ENCODE results near the gene PRTN3. TPM values are rescaled to one million over a fixed set of nuclear protein-coding genes. Genes with fewer than 3 reads are reported as not detected.

The PRTN3 gene
- total and polyA plus RNA-seq, 7 experiments from 2014 or later: 2.7 TPM; not detected in 6

DNA sequence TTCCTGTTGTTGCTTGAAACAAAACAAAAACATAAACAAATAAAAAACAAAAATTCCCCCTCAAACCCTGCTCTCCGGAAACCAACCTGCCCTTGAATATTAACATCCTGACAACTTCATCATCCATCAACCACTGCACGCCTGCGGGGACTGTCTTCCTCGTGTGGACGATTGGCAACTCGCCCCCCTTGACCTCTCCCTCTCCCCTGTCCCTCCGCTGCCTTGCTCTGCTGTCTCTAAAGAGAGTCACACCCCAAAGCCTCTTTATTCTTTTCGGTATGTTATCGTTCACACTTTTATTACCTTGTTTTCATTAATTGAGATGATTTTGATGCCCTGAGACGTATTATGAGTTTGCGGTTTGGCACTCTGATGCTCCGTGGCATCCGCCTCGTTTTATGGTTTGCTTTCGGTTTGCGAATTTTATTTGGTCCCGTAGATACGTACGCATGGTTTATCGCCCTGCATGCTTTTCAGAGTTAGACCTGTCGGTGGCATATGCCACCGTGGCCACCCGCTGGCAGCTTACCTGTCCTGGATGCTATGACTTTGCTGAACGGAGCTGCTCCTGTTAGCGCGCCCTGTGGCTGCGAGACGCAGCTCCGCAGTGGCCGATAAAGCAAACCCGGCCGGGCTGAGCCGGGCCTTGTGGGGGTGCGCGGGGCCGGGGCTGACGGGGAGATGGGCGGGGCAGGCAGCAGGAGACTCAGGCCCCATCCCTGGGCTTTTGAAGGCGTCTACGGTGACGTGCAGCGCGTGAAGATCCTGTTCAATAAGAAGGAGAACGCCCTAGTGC lies 33.0 kb upstream of the PRTN3 start:
- Mint-ChIP-seq H3K27ac (peak overlapping the region in 5 of 9 donors; percentile 43 to 72 (median 52)), H3K27me3 (no peaks in the 10 kb centered on the region), H3K9me3 (peaks cover 0 to 4% (median 0%) of the 10 kb centered on the region in 11 donors), H3K36me3 (peaks cover 0 to 24% (median 16%) of the 10 kb centered on the region in 5 donors), H3K4me1 (peaks cover 5 to 19% (median 14%) of the 10 kb centered on the region in 7 donors), H3K4me3 (peak overlapping the region in 1 of 10 donors; percentile 13)
- H3K9me3 ChIP-seq (ENCODE audit: control insufficient read depth in 2 of 3, low read length in 3 of 3): no peaks in the 10 kb centered on the region
- ChIA-PET CTCF (no interaction called here), POLR2A (no interaction called here)
- H3K27ac ChIP-seq (ENCODE audit: low read depth, low read length): no peak overlapping the region
- peaks cover under 1 to 6% of the 10 kb centered on the region in 2 donors for H3K4me1 ChIP-seq (ENCODE audit: control insufficient read depth in 2 of 2, insufficient read depth in 2 of 2, low read length in 2 of 2)
- intact Hi-C loops (cut with micrococcal nuclease): no loop called here
- H3K36me3 ChIP-seq (ENCODE audit: control insufficient read depth in 2 of 3, insufficient read depth in 3 of 3, low read length in 3 of 3): peaks cover 25 to 92% (median 29%) of the 10 kb centered on the region in 3 experiments
- no peak overlapping the region for H3K4me3 ChIP-seq (ENCODE audit: low read length)
- H3K27me3 ChIP-seq (ENCODE audit: control insufficient read depth in 2 of 2, insufficient read depth in 2 of 2, low read length in 2 of 2): no peaks in the 10 kb centered on the region
- no peak for ATAC-seq
- no peak for DNase-seq

DNA sequence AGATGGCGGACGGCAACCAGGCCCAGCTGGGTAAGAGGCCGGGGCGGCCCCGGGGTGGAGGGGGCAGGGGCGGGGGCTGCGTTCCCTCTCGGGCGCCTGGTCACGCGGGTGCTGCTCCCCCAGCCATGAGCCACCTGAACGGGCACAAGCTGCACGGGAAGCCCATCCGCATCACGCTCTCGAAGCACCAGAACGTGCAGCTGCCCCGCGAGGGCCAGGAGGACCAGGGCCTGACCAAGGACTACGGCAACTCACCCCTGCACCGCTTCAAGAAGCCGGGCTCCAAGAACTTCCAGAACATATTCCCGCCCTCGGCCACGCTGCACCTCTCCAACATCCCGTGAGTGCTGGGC lies 32.4 kb upstream of the PRTN3 start:
- H3K27ac ChIP-seq (ENCODE audit: low read depth, low read length): no peak overlapping the region
- H3K27ac Mint-ChIP-seq: no peak overlapping the region
- no peaks in the 10 kb centered on the region for H3K9me3 ChIP-seq (ENCODE audit: control insufficient read depth in 2 of 3, low read length in 3 of 3)
- H3K9me3 Mint-ChIP-seq: peaks cover 0 to 4% (median 0%) of the 10 kb centered on the region in 11 donors
- CTCF ChIA-PET: no interaction called here
- peaks cover 0 to 2% of the 10 kb centered on the region in 2 donors for H3K4me1 ChIP-seq (ENCODE audit: control insufficient read depth in 2 of 2, insufficient read depth in 2 of 2, low read length in 2 of 2)
- intact Hi-C loops (cut with micrococcal nuclease): no loop called here
- H3K4me1 Mint-ChIP-seq: peaks cover 5 to 15% (median 11%) of the 10 kb centered on the region in 7 donors
- peaks cover 25 to 86% (median 29%) of the 10 kb centered on the region in 3 experiments for H3K36me3 ChIP-seq (ENCODE audit: control insufficient read depth in 2 of 3, insufficient read depth in 3 of 3, low read length in 3 of 3)
- no peaks in the 10 kb centered on the region for H3K27me3 Mint-ChIP-seq
- H3K36me3 Mint-ChIP-seq: peaks cover 0 to 24% (median 16%) of the 10 kb centered on the region in 5 donors
- no peak overlapping the region for H3K4me3 ChIP-seq (ENCODE audit: low read length)
- no peak overlapping the region for H3K4me3 Mint-ChIP-seq
- H3K27me3 ChIP-seq (ENCODE audit: control insufficient read depth in 2 of 2, insufficient read depth in 2 of 2, low read length in 2 of 2): no peaks in the 10 kb centered on the region
- POLR2A ChIA-PET: no interaction called here
- DNase-seq (no peak), ATAC-seq (no peak)

DNA sequence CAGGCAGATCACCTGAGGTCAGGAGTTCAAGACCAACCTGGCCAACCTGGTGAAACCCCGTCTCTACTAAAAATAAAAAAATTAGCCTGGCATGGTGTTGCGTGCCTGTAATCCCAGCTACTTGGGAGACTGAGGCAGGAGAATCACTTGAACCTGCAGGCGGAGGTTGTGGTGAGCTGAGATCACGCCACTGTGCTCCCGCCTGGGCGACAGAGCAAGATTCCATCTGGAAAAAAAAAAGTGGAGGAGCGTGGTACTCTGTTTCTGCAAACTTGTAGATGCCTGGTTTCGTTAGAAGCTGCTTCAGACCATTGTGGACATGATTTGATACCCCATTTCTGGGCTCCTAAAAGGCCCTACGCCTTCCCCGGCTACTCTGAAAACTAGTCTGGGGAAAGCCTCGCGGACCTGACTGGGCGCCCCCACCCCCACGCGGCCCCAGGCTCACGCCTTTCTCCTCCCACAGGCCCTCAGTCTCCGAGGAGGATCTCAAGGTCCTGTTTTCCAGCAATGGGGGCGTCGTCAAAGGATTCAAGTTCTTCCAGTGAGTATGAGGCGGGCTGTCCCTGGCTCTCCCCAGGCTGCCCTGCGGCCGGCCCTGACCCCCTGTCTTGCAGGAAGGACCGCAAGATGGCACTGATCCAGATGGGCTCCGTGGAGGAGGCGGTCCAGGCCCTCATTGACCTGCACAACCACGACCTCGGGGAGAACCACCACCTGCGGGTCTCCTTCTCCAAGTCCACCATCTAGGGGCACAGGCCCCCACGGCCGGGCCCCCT lies 30.5 kb upstream of the PRTN3 start:
- peaks cover 5 to 9% (median 9%) of the 10 kb centered on the region in 7 donors for H3K4me1 Mint-ChIP-seq
- H3K9me3 ChIP-seq (ENCODE audit: control insufficient read depth in 2 of 3, low read length in 3 of 3): no peaks in the 10 kb centered on the region
- H3K9me3 Mint-ChIP-seq: peaks cover 0 to 4% (median 0%) of the 10 kb centered on the region in 11 donors
- DNase-seq (no peak), ATAC-seq (no peak)
- no peak overlapping the region for H3K27ac Mint-ChIP-seq
- intact Hi-C loops (cut with micrococcal nuclease): no loop called here
- H3K4me3 ChIP-seq (ENCODE audit: low read length): no peak overlapping the region
- peaks cover 17 to 78% (median 22%) of the 10 kb centered on the region in 3 experiments for H3K36me3 ChIP-seq (ENCODE audit: control insufficient read depth in 2 of 3, insufficient read depth in 3 of 3, low read length in 3 of 3)
- CTCF ChIA-PET: no interaction called here
- POLR2A ChIA-PET: no interaction called here
- H3K27me3 Mint-ChIP-seq: no peaks in the 10 kb centered on the region
- no peaks in the 10 kb centered on the region for H3K4me1 ChIP-seq (ENCODE audit: control insufficient read depth in 2 of 2, insufficient read depth in 2 of 2, low read length in 2 of 2)
- H3K36me3 Mint-ChIP-seq: peaks cover 0 to 24% (median 20%) of the 10 kb centered on the region in 5 donors
- no peak overlapping the region for H3K27ac ChIP-seq (ENCODE audit: low read depth, low read length)
- H3K27me3 ChIP-seq (ENCODE audit: control insufficient read depth in 2 of 2, insufficient read depth in 2 of 2, low read length in 2 of 2): no peaks in the 10 kb centered on the region
- H3K4me3 Mint-ChIP-seq: no peak overlapping the region

DNA sequence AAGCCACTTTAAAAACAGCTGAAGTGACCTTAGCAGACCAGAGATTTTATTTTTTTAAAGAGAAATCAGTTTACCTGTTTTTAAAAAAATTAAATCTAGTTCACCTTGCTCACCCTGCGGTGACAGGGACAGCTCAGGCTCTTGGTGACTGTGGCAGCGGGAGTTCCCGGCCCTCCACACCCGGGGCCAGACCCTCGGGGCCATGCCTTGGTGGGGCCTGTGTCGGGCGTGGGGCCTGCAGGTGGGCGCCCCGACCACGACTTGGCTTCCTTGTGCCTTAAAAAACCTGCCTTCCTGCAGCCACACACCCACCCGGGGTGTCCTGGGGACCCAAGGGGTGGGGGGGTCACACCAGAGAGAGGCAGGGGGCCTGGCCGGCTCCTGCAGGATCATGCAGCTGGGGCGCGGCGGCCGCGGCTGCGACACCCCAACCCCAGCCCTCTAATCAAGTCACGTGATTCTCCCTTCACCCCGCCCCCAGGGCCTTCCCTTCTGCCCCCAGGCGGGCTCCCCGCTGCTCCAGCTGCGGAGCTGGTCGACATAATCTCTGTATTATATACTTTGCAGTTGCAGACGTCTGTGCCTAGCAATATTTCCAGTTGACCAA lies 29.8 kb upstream of the PRTN3 start:
- ChIA-PET POLR2A (no interaction called here), CTCF (no interaction called here)
- Histone ChIP-seq H3K27me3 (ENCODE audit: control insufficient read depth in 2 of 2, insufficient read depth in 2 of 2, low read length in 2 of 2) (no peaks in the 10 kb centered on the region), H3K27ac (ENCODE audit: low read depth, low read length) (no peak overlapping the region), H3K36me3 (ENCODE audit: control insufficient read depth in 2 of 3, insufficient read depth in 3 of 3, low read length in 3 of 3) (peaks cover 17 to 70% (median 22%) of the 10 kb centered on the region in 3 experiments), H3K4me3 (ENCODE audit: low read length) (no peak overlapping the region), H3K4me1 (ENCODE audit: control insufficient read depth in 2 of 2, insufficient read depth in 2 of 2, low read length in 2 of 2) (no peaks in the 10 kb centered on the region), H3K9me3 (ENCODE audit: control insufficient read depth in 2 of 3, low read length in 3 of 3) (no peaks in the 10 kb centered on the region)
- Mint-ChIP-seq H3K4me1 (peaks cover 5 to 9% (median 9%) of the 10 kb centered on the region in 7 donors), H3K36me3 (peaks cover 0 to 29% (median 20%) of the 10 kb centered on the region in 5 donors), H3K27me3 (no peaks in the 10 kb centered on the region), H3K9me3 (peaks cover 0 to 6% (median 0%) of the 10 kb centered on the region in 11 donors), H3K4me3 (no peak overlapping the region), H3K27ac (no peak overlapping the region)
- ATAC-seq: no peak
- intact Hi-C loops (cut with micrococcal nuclease): no loop called here
- DNase-seq: no peak

DNA sequence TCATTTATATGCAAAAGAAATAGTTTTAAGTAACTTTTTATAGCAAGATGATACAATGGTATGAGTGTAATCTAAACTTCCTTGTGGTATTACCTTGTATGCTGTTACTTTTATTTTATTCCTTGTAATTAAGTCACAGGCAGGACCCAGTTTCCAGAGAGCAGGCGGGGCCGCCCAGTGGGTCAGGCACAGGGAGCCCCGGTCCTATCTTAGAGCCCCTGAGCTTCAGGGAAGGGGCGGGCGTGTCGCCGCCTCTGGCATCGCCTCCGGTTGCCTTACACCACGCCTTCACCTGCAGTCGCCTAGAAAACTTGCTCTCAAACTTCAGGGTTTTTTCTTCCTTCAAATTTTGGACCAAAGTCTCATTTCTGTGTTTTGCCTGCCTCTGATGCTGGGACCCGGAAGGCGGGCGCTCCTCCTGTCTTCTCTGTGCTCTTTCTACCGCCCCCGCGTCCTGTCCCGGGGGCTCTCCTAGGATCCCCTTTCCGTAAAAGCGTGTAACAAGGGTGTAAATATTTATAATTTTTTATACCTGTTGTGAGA lies 29.2 kb upstream of the PRTN3 start:
- H3K27me3 ChIP-seq (ENCODE audit: control insufficient read depth in 2 of 2, insufficient read depth in 2 of 2, low read length in 2 of 2): no peaks in the 10 kb centered on the region
- DNase-seq: no peak
- peaks cover 0 to 9% (median 0%) of the 10 kb centered on the region in 11 donors for H3K9me3 Mint-ChIP-seq
- no peak overlapping the region for H3K4me3 Mint-ChIP-seq
- H3K36me3 Mint-ChIP-seq: peaks cover 4 to 35% (median 24%) of the 10 kb centered on the region in 5 donors
- H3K9me3 ChIP-seq (ENCODE audit: control insufficient read depth in 2 of 3, low read length in 3 of 3): no peaks in the 10 kb centered on the region
- H3K36me3 ChIP-seq (ENCODE audit: control insufficient read depth in 2 of 3, insufficient read depth in 3 of 3, low read length in 3 of 3): peaks cover 14 to 64% (median 19%) of the 10 kb centered on the region in 3 experiments
- ATAC-seq: no peak
- H3K27ac ChIP-seq (ENCODE audit: low read depth, low read length): no peak overlapping the region
- ChIA-PET POLR2A (no interaction called here), CTCF (no interaction called here)
- intact Hi-C loops (cut with micrococcal nuclease): no loop called here
- no peak overlapping the region for H3K4me3 ChIP-seq (ENCODE audit: low read length)
- no peaks in the 10 kb centered on the region for H3K4me1 ChIP-seq (ENCODE audit: control insufficient read depth in 2 of 2, insufficient read depth in 2 of 2, low read length in 2 of 2)
- peaks cover 5 to 9% (median 9%) of the 10 kb centered on the region in 7 donors for H3K4me1 Mint-ChIP-seq
- no peaks in the 10 kb centered on the region for H3K27me3 Mint-ChIP-seq
- H3K27ac Mint-ChIP-seq: peak overlapping the region in 3 of 9 donors; percentile 5 to 33 (median 19)

DNA sequence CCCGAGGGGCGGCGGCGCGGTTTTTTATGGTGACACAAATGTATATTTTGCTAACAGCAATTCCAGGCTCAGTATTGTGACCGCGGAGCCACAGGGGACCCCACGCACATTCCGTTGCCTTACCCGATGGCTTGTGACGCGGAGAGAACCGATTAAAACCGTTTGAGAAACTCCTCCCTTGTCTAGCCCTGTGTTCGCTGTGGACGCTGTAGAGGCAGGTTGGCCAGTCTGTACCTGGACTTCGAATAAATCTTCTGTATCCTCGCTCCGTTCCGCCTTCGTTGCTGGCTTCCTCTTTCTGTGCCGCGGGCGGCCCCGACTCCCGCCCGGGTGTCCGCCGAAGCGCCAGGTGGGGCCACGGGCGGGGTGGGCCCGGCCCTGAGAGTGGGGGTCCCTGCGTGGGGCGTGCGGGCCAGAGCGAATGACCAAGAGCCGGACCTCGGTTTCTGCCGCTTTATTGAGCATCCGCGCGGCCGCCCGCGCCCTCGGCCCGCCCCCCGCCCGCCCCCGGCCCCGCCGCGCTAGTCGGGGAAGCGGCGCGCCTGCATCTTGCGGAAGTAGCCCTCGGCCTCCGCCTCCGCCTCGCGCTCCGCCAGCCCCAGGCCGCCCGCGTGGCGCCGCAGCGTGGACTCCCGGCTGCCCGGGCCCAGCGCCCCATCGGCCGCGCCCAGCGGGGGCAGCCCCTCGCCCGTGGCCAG lies 28.6 kb upstream of the PRTN3 start:
- DNase-seq: no peak
- Histone ChIP-seq H3K4me3 (ENCODE audit: low read length) (no peak overlapping the region), H3K27me3 (ENCODE audit: control insufficient read depth in 2 of 2, insufficient read depth in 2 of 2, low read length in 2 of 2) (no peaks in the 10 kb centered on the region), H3K4me1 (ENCODE audit: control insufficient read depth in 2 of 2, insufficient read depth in 2 of 2, low read length in 2 of 2) (no peaks in the 10 kb centered on the region), H3K27ac (ENCODE audit: low read depth, low read length) (no peak overlapping the region), H3K36me3 (ENCODE audit: control insufficient read depth in 2 of 3, insufficient read depth in 3 of 3, low read length in 3 of 3) (peaks cover 8 to 58% (median 16%) of the 10 kb centered on the region in 3 experiments), H3K9me3 (ENCODE audit: control insufficient read depth in 2 of 3, low read length in 3 of 3) (no peaks in the 10 kb centered on the region)
- Mint-ChIP-seq H3K36me3 (peaks cover 5 to 36% (median 23%) of the 10 kb centered on the region in 5 donors), H3K9me3 (peaks cover 0 to 12% (median 0%) of the 10 kb centered on the region in 11 donors), H3K27ac (peak overlapping the region in 1 of 9 donors; percentile 19), H3K27me3 (no peaks in the 10 kb centered on the region), H3K4me3 (no peak overlapping the region), H3K4me1 (peaks cover 5 to 9% (median 7%) of the 10 kb centered on the region in 7 donors)
- intact Hi-C loops (cut with micrococcal nuclease): no loop called here
- ATAC-seq: no peak
- POLR2A ChIA-PET: no interaction called here
- CTCF ChIA-PET: no interaction called here

Data from naive thymus-derived CD4-positive, alpha-beta T cell (primary cell).